CD4-positive, alpha-beta T cell treated with Interleukin-15 for 4 hours (primary cell): ENCODE data around the gene UPF3A.
"Not testable (repeated sequence)": the region's sequence is repeated elsewhere in the genome, so short reads cannot be mapped to it uniquely, and the experiment has no call there.

Experiments
- DNase-seq: peaks from one replicate; pipeline ENCODE4 v3.0.0-alpha.2; 2020; ENCODE audit warnings: low spot score

UPF3A gene

GRCh38 chr13:114304346-114305034, 23.1 kb downstream of the UPF3A start:
- no peak for DNase-seq

GRCh38 chr13:114309086-114309485, 27.7 kb downstream of the UPF3A start:
- DNase-seq: no peak

- DNase-seq: no peak
These were observed 28.5 kb downstream of the UPF3A start for GRCh38 chr13:114309806-114310410.

- no peak for DNase-seq
These were observed 29.6 kb downstream of the UPF3A start for GRCh38 chr13:114310956-114311355.

GRCh38 chr13:114311387-114311786, 30.0 kb downstream of the UPF3A start:
- DNase-seq: no peak

- no peak for DNase-seq
These were observed 30.5 kb downstream of the UPF3A start for GRCh38 chr13:114311908-114312307.

GRCh38 chr13:114313061-114313860, 31.9 kb downstream of the UPF3A start:
- no peak for DNase-seq

GRCh38 chr13:114314074-114314912, 32.9 kb downstream of the UPF3A start, which contains the start of gene CHAMP1:
CHAMP1 (plus strand) TSS chr13:114314503; CDS start chr13:114323843, 9,340 bp downstream.
- peak; percentile 90 for DNase-seq

- DNase-seq: peak; percentile 8
These were observed 33.8 kb downstream of the UPF3A start for GRCh38 chr13:114315074-114315785.

GRCh38 chr13:114318624-114319023, 37.2 kb downstream of the UPF3A start:
- DNase-seq: no peak

- DNase-seq: no peak
These were observed 38.1 kb downstream of the UPF3A start for GRCh38 chr13:114319441-114319913.

- DNase-seq: no peak
These were observed 38.7 kb downstream of the UPF3A start for GRCh38 chr13:114320065-114320464.

GRCh38 chr13:114321256-114321655, 39.9 kb downstream of the UPF3A start:
- no peak for DNase-seq

GRCh38 chr13:114323349-114323748, 41.9 kb downstream of the UPF3A start:
- no peak for DNase-seq

- no peak for DNase-seq
These were observed 42.9 kb downstream of the UPF3A start for GRCh38 chr13:114324334-114324733.

- DNase-seq: no peak
These were observed 44.3 kb downstream of the UPF3A start for GRCh38 chr13:114325729-114326128.

- DNase-seq: no peak
These were observed 46.6 kb downstream of the UPF3A start for GRCh38 chr13:114328034-114328433.

- DNase-seq: no peak
These were observed 47.2 kb downstream of the UPF3A start for GRCh38 chr13:114328595-114328994.

- no peak for DNase-seq
These were observed 48.7 kb downstream of the UPF3A start for GRCh38 chr13:114330086-114330485.

GRCh38 chr13:114333881-114334280, 52.5 kb downstream of the UPF3A start:
- not testable (repeated sequence) for DNase-seq
